WTC11 (cell line): ENCODE results near the gene ADARB2. TPM values are rescaled to one million over a fixed set of nuclear protein-coding genes. Genes with fewer than 3 reads are reported as not detected.
"Not testable (repeated sequence)": the region's sequence is repeated elsewhere in the genome, so short reads cannot be mapped to it uniquely, and the experiment has no call there.

Experiments
- ATAC-seq: fragments of 200-7000 bp; cut with Tn5 transposase; 2 replicates; pipeline ENCODE4 v1.10.0; 2021; ENCODE audit warnings: mild to moderate bottlenecking, moderate library complexity
- CTCF ChIA-PET: fragments of 300-600 bp; sonication (Branson Sonifier 250); formaldehyde crosslinking; loops from one replicate; lab custom pipeline; 2021; ENCODE audit warnings: antibody characterized with exemption; lab: Charles Lee
- POLR2A ChIA-PET: fragments of 350-600 bp; sonication (Branson Sonifier 250); formaldehyde crosslinking; loops from one replicate; lab custom pipeline; 2021; ENCODE audit warnings: antibody characterized with exemption; lab: Charles Lee
- DNase-seq: peaks from one replicate; pipeline ENCODE4 v3.0.0; 2021; ENCODE audit warnings: low spot score
- H3K27ac Mint-ChIP-seq: 2 replicates; pipeline ENCODE4 v1.8.0; 2021; ENCODE audit warnings: mixed read lengths
- H3K27me3 Mint-ChIP-seq: 2 replicates; pipeline ENCODE4 v1.8.0; 2021; ENCODE audit warnings: low read depth, mild to moderate bottlenecking, moderate library complexity, mixed read lengths
- H3K36me3 Mint-ChIP-seq: 2 replicates; pipeline ENCODE4 v1.8.0; 2021; ENCODE audit warnings: mixed read lengths
- H3K4me1 Mint-ChIP-seq: 2 replicates; pipeline ENCODE4 v1.8.0; 2022; ENCODE audit warnings: mixed read lengths
- H3K4me3 Mint-ChIP-seq: 2 replicates; pipeline ENCODE4 v1.8.0; 2021; ENCODE audit warnings: mild to moderate bottlenecking, moderate library complexity, mixed read lengths
- H3K9me3 Mint-ChIP-seq: 2 replicates; pipeline ENCODE4 v1.8.0; 2021; ENCODE audit warnings: mixed read lengths
- AFF4 ChIP-seq: sonication (generic); formaldehyde crosslinking; IDR thresholded peaks from 2 replicates; pipeline ENCODE4 v1.8.1; 2023; ENCODE audit warnings: mild to moderate bottlenecking, missing genetic modification reagents, borderline replicate concordance
- ATF1 ChIP-seq: sonication (generic); formaldehyde crosslinking; IDR thresholded peaks from 2 replicates; pipeline ENCODE4 v1.8.1; 2023; ENCODE audit warnings: mild to moderate bottlenecking, moderate library complexity, missing genetic modification reagents
- ATF3 ChIP-seq: sonication (generic); formaldehyde crosslinking; conservative IDR thresholded peaks from 2 replicates; pipeline ENCODE4 v1.8.1; 2022; ENCODE audit warnings: mild to moderate bottlenecking, missing genetic modification reagents
- ETV6 ChIP-seq: sonication (generic); formaldehyde crosslinking; IDR thresholded peaks from 2 replicates; pipeline ENCODE4 v1.8.1; 2022; ENCODE audit warnings: mild to moderate bottlenecking, missing genetic modification reagents
- HMGA2 ChIP-seq: fragments of 250-450 bp; sonication (Bioruptor Pico); IDR thresholded peaks from 2 replicates; pipeline ENCODE4 v1.4.0; 2021; ENCODE audit warnings: mild to moderate bottlenecking, moderate library complexity
- NR2C2 ChIP-seq: sonication (generic); formaldehyde crosslinking; IDR thresholded peaks from 2 replicates; pipeline ENCODE4 v1.8.0; 2022; ENCODE audit warnings: mild to moderate bottlenecking, missing genetic modification reagents
- OVOL2 ChIP-seq: fragments of 250-450 bp; sonication (Bioruptor Pico); IDR thresholded peaks from 2 replicates; pipeline ENCODE4 v1.9.0; 2021; ENCODE audit warnings: mild to moderate bottlenecking, borderline replicate concordance
- RELA ChIP-seq: sonication (generic); formaldehyde crosslinking; IDR thresholded peaks from 2 replicates; pipeline ENCODE4 v1.8.1; 2022; ENCODE audit warnings: missing genetic modification reagents, mild to moderate bottlenecking, borderline replicate concordance
- RORB ChIP-seq: fragments of 250-450 bp; sonication (Bioruptor Pico); IDR thresholded peaks from 2 replicates; pipeline ENCODE4 v1.9.0; 2021; ENCODE audit warnings: mild to moderate bottlenecking
- SOX15 ChIP-seq: fragments of 250-450 bp; sonication (Bioruptor Pico); IDR thresholded peaks from 2 replicates; pipeline ENCODE4 v1.9.0; 2021; ENCODE audit warnings: mild to moderate bottlenecking
- TCF7 ChIP-seq: sonication (generic); formaldehyde crosslinking; IDR thresholded peaks from 2 replicates; pipeline ENCODE4 v1.8.0; 2022; ENCODE audit warnings: mild to moderate bottlenecking, low read depth, missing genetic modification reagents, moderate library complexity
- TEAD1 ChIP-seq: sonication (generic); formaldehyde crosslinking; IDR thresholded peaks from 2 replicates; pipeline ENCODE4 v1.8.0; 2022; ENCODE audit warnings: mild to moderate bottlenecking, missing genetic modification reagents
- TEAD4 ChIP-seq: sonication (generic); formaldehyde crosslinking; IDR thresholded peaks from 2 replicates; pipeline ENCODE4 v1.8.0; 2022; ENCODE audit warnings: mild to moderate bottlenecking, missing genetic modification reagents
- TP53 ChIP-seq: sonication (generic); formaldehyde crosslinking; IDR thresholded peaks from 2 replicates; pipeline ENCODE4 v1.8.1; 2023; ENCODE audit warnings: mild to moderate bottlenecking, missing genetic modification reagents
- USF1 ChIP-seq: sonication (generic); formaldehyde crosslinking; IDR thresholded peaks from 2 replicates; pipeline ENCODE4 v1.8.0; 2022; ENCODE audit warnings: mild to moderate bottlenecking, missing genetic modification reagents
- USF2 ChIP-seq: sonication (generic); formaldehyde crosslinking; IDR thresholded peaks from 2 replicates; pipeline ENCODE4 v1.8.1; 2023; ENCODE audit warnings: mild to moderate bottlenecking, missing genetic modification reagents, moderate library complexity
- ZNF138 ChIP-seq: sonication (generic); formaldehyde crosslinking; conservative IDR thresholded peaks from 2 replicates; pipeline ENCODE4 v1.8.1; 2022; ENCODE audit warnings: mild to moderate bottlenecking, moderate library complexity, missing genetic modification reagents
- ZNF281 ChIP-seq: sonication (generic); formaldehyde crosslinking; IDR thresholded peaks from 2 replicates; pipeline ENCODE4 v1.8.0; 2023; ENCODE audit warnings: mild to moderate bottlenecking, missing genetic modification reagents
- ZNF396 ChIP-seq: fragments of 250-450 bp; sonication (Bioruptor Pico); IDR thresholded peaks from 2 replicates; pipeline ENCODE4 v1.8.0; 2021; ENCODE audit warnings: mild to moderate bottlenecking, moderate library complexity, borderline replicate concordance
- ZNF423 ChIP-seq: fragments of 250-450 bp; sonication (Bioruptor Pico); IDR thresholded peaks from 2 replicates; pipeline ENCODE4 v2.1.2; 2022; ENCODE audit warnings: mild to moderate bottlenecking, moderate library complexity
- total RNA-seq: library from RNA; stranded (reverse); gene quantifications from 3 replicates; pipeline ENCODE4 v1.2.3, GENCODE V29; 2021

Gene ADARB2
- total RNA-seq, 1 experiment from 2014 or later, result 3.7 TPM

GRCh38 chr10:1163831-1164230 is 573.5 kb downstream of the ADARB2 start (continued):
- TF ChIP-seq ZNF138 (CRISPR knock-in tag), result no peak
- TF ChIP-seq ATF3 (CRISPR knock-in tag), result no peak
- no peak for TF ChIP-seq TCF7 (CRISPR knock-in tag)
- no peak for TF ChIP-seq USF1 (CRISPR knock-in tag)

GRCh38 chr10:1163204-1163660 is 574.1 kb downstream of the ADARB2 start:
- POLR2A ChIA-PET, result no interaction called here
- Mint-ChIP-seq H3K4me1 (no peaks in the 10 kb centered on the region), H3K4me3 (no peak overlapping the region), H3K27me3 (peaks cover 4% of the 10 kb centered on the region; the same call in 1 of the 2 replicates), H3K9me3 (no peaks in the 10 kb centered on the region), H3K27ac (no peak overlapping the region), H3K36me3 (no peaks in the 10 kb centered on the region)
- CTCF ChIA-PET, result interaction anchor here (0.5 kb wide), 1 partner anchor 129 kb away, joined by 3 read pairs; no protein-coding TSS in a partner anchor
- TF ChIP-seq ZNF396 (CRISPR knock-in tag) (no peak), RORB (CRISPR knock-in tag) (no peak), TEAD4 (CRISPR knock-in tag) (no peak), ZNF281 (CRISPR knock-in tag) (no peak), HMGA2 (no peak), TP53 (no peak), RELA (CRISPR knock-in tag) (no peak)
- ATAC-seq, result no peak
- DNase-seq, result peak; percentile 8

GRCh38 chr10:1162481-1163203 is 574.7 kb downstream of the ADARB2 start:
- no peak overlapping the region for H3K4me3 Mint-ChIP-seq
- POLR2A ChIA-PET, result no interaction called here
- peaks cover 4% of the 10 kb centered on the region; the same call in 1 of the 2 replicates for H3K27me3 Mint-ChIP-seq
- DNase-seq, result no peak
- ATAC-seq, result no peak
- no peaks in the 10 kb centered on the region for H3K4me1 Mint-ChIP-seq
- no peaks in the 10 kb centered on the region for H3K36me3 Mint-ChIP-seq
- TF ChIP-seq ATF1 (CRISPR knock-in tag), result no peak
- no peak for TF ChIP-seq USF2
- TF ChIP-seq NR2C2 (CRISPR knock-in tag), result no peak
- no peak for TF ChIP-seq ATF3 (CRISPR knock-in tag)
- no peak for TF ChIP-seq OVOL2 (CRISPR knock-in tag)
- TF ChIP-seq AFF4 (CRISPR knock-in tag), result no peak
- TF ChIP-seq ETV6, result no peak
- no peak for TF ChIP-seq SOX15 (CRISPR knock-in tag)
- no peak for TF ChIP-seq HMGA2
- no peak for TF ChIP-seq TEAD1
- TF ChIP-seq ZNF423 (CRISPR knock-in tag), result no peak
- TF ChIP-seq, all 79 proteins: peak for 0
- CTCF ChIA-PET, result no interaction called here
- no peak overlapping the region for H3K27ac Mint-ChIP-seq
- H3K9me3 Mint-ChIP-seq, result no peaks in the 10 kb centered on the region

- H3K4me3 Mint-ChIP-seq, ATAC-seq, H3K27ac Mint-ChIP-seq, DNase-seq, H3K9me3 Mint-ChIP-seq, H3K4me1 Mint-ChIP-seq, H3K36me3 Mint-ChIP-seq, POLR2A ChIA-PET, H3K27me3 Mint-ChIP-seq: not testable (repeated sequence)
- CTCF ChIA-PET, result interaction anchor here (1.0 kb wide), 1 partner anchor 207 kb away, joined by 3 read pairs; no protein-coding TSS in a partner anchor
Observed at GRCh38 chr10:1161315-1161673, 576.0 kb downstream of the ADARB2 start.
